ENCODE results near the gene NRM. TPM values are rescaled to one million over a fixed set of nuclear protein-coding genes. Genes with fewer than 3 reads are reported as not detected.

The NRM gene
- total RNA-seq, 1 experiment from 2014 or later: 7.8 TPM

Other genes starting within 250 kb of the NRM start
- gene HLA-E, start 201.5 kb downstream of the NRM start, total RNA-seq (2014; rRNA removed; shearing (Covaris generic)): 109 and 110 TPM in 2 replicates
- 36.8 and 57.4 TPM in 2 replicates for gene GNL1, start 134.5 kb downstream of the NRM start, total RNA-seq (2014; rRNA removed; shearing (Covaris generic))
- gene PRR3, start 133.7 kb downstream of the NRM start, total RNA-seq (2014; rRNA removed; shearing (Covaris generic)): 13.4 and 18.3 TPM in 2 replicates
- 85.7 and 96.1 TPM in 2 replicates for gene ABCF1, start 119.5 kb downstream of the NRM start, total RNA-seq (2014; rRNA removed; shearing (Covaris generic))
- gene PPP1R10, start 73.7 kb downstream of the NRM start, total RNA-seq (2014; rRNA removed; shearing (Covaris generic)): 29.5 and 30.1 TPM in 2 replicates
- 93.5 and 102 TPM in 2 replicates for gene MRPS18B, start 73.1 kb downstream of the NRM start, total RNA-seq (2014; rRNA removed; shearing (Covaris generic))
- gene ATAT1, start 64.1 kb downstream of the NRM start, total RNA-seq (2014; rRNA removed; shearing (Covaris generic)): 1.7 and 2.5 TPM in 2 replicates
- gene C6orf136, start 43.9 kb downstream of the NRM start, total RNA-seq (2014; rRNA removed; shearing (Covaris generic)): 5.3 and 7.1 TPM in 2 replicates
- gene DHX16, start 18.0 kb downstream of the NRM start, total RNA-seq (2014; rRNA removed; shearing (Covaris generic)): 59.9 and 87.0 TPM in 2 replicates
- 71.6 and 77.5 TPM in 2 replicates for gene PPP1R18, start 4.3 kb downstream of the NRM start, total RNA-seq (2014; rRNA removed; shearing (Covaris generic))
- gene MDC1, start 26.3 kb upstream of the NRM start, total RNA-seq (2014; rRNA removed; shearing (Covaris generic)): 12.6 and 21.9 TPM in 2 replicates
- 1,353 and 1,355 TPM in 2 replicates for gene TUBB, start 29.4 kb upstream of the NRM start, total RNA-seq (2014; rRNA removed; shearing (Covaris generic))
- gene FLOT1, start 51.7 kb upstream of the NRM start, total RNA-seq (2014; rRNA removed; shearing (Covaris generic)): 370 and 430 TPM in 2 replicates
- 344 and 350 TPM in 2 replicates for gene IER3, start 53.6 kb upstream of the NRM start, total RNA-seq (2014; rRNA removed; shearing (Covaris generic))
- gene DDR1, start 193.5 kb upstream of the NRM start, total RNA-seq (2014; rRNA removed; shearing (Covaris generic)): 12.7 and 25.0 TPM in 2 replicates
- 12.6 and 13.7 TPM in 2 replicates for gene GTF2H4, start 217.2 kb upstream of the NRM start, total RNA-seq (2014; rRNA removed; shearing (Covaris generic))
- 18.8 and 23.5 TPM in 2 replicates for gene VARS2, start 223.3 kb upstream of the NRM start, total RNA-seq (2014; rRNA removed; shearing (Covaris generic))
- gene SFTA2, start 241.2 kb upstream of the NRM start, total RNA-seq (2014; rRNA removed; shearing (Covaris generic)): not detected in 2 replicates
- gene MUCL3, start 250.0 kb upstream of the NRM start, total RNA-seq (2014; rRNA removed; shearing (Covaris generic)): not detected in 2 replicates

Measured in Daoy (cell line).